Measurements from ENCODE around the gene PNPLA5. TPM values are rescaled to one million over a fixed set of nuclear protein-coding genes. Genes with fewer than 3 reads are reported as not detected.

PNPLA5 gene
- total and polyA plus RNA-seq, 9 of the 15 experiments (the other 6 are each of a cell fraction or from before 2014, with no cell fraction given), result not detected

DNA sequence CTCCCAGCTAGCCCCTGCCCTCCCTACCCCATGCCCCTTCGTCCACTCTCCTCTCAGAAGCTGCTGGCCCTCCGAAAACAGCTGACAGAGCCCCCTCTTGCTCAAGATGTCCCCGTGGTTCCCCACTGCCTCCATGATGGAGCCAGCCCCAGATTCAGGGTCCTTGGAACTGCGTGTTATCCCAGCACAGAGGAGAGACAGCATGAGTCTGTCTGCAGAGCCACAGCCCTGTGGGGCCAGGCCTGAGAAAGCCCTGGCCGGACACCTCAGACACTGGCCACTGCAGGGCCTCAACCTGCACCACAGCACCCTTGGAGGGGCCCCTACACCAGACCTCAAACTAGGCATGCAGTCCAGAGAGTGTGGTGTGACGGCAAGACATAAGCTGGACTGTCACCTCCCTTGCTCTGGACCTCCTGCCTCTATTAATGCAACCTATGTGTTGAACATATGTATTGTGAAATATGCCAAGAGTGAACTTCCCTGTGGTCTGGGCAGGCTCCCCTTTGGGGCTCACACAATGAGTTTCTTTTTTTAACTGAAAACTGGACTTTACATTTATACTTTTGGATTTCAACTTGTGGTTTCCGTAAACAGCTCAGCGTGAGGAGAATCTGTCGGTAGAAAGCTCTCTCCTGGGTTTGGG, 9.6 kb downstream of the PNPLA5 start:
- no peak overlapping the region for H3K4me3 ChIP-seq
- H3K9ac ChIP-seq (ENCODE audit: insufficient read depth in 1 of 2, low read depth in 2 of 2, low read length in 2 of 2), result no peak overlapping the region
- no peak overlapping the region for H3K27ac ChIP-seq (ENCODE audit: extremely low read depth, low read depth, low read length)
- POLR2A ChIA-PET, result no interaction called here
- in situ Hi-C loops (cut with MboI), result no loop called here
- H3K4me2 ChIP-seq (ENCODE audit: insufficient read depth, low read length), result no peak overlapping the region
- H3K9me1 ChIP-seq (ENCODE audit: control insufficient read depth, insufficient read depth, low read length), result no peaks in the 10 kb centered on the region
- H3K9me3 ChIP-seq (replicated peaks; ENCODE audit: control insufficient read depth, insufficient read depth, low read depth, low read length), result no peaks in the 10 kb centered on the region
- 7% methylated on average over 8 of the region's 9 CpGs for WGBS (ENCODE audit: insufficient coverage, low coverage, missing lambda C conversion rate)
- no peak overlapping the region for H2AFZ ChIP-seq (ENCODE audit: low read depth, low read length)
- intact Hi-C loops (cut with micrococcal nuclease), result loop anchor here (10.0 kb wide), 1 partner anchor 743 kb away; no protein-coding TSS in a partner anchor
- no peaks in the 10 kb centered on the region for H3K36me3 ChIP-seq (ENCODE audit: control insufficient read depth, insufficient read depth, low read length)
- DNase-seq (ENCODE audit: extremely low read depth in 1 of 4, low spot score in 3 of 4) (no peak), ATAC-seq (no peak), FAIRE-seq (no peak)
- CTCF ChIA-PET (ENCODE audit: low intra/inter-chr PET ratio), result no interaction called here
- no TSS peak for BruUV-seq (replicated peaks)
- H3K27me3 ChIP-seq (ENCODE audit: control insufficient read depth in 2 of 2, insufficient read depth in 2 of 2, low read length in 2 of 2), result no peaks in the 10 kb centered on the region; a peak in 1 of 5 replicates
- H3K79me2 ChIP-seq (ENCODE audit: control insufficient read depth, insufficient read depth, low read length), result no peaks in the 10 kb centered on the region
- H3K4me1 ChIP-seq (replicated peaks in 1 of 2; ENCODE audit: control insufficient read depth in 2 of 2, insufficient read depth in 2 of 2, low read length in 2 of 2), result no peaks in the 10 kb centered on the region; a peak in 1 of 5 replicates
- H4K20me1 ChIP-seq (replicated peaks; ENCODE audit: control insufficient read depth, insufficient read depth, low read length), result no peaks in the 10 kb centered on the region; the same call in 1 of the 2 replicates
- TF ChIP-seq, protein P1, sequence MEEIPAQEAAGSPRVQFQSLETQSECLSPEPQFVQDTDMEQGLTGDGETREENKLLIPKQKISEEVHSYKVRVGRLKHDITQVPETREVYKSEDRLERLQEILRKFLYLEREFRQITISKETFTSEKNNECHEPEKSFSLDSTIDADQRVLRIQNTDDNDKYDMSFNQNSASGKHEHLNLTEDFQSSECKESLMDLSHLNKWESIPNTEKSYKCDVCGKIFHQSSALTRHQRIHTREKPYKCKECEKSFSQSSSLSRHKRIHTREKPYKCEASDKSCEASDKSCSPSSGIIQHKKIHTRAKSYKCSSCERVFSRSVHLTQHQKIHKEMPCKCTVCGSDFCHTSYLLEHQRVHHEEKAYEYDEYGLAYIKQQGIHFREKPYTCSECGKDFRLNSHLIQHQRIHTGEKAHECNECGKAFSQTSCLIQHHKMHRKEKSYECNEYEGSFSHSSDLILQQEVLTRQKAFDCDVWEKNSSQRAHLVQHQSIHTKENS (CRISPR knock-in tag; IDR thresholded peaks at IDR 0.05), result no peak
- TF ChIP-seq RBM17 (IDR thresholded peaks at IDR 0.05; ENCODE audit: borderline replicate concordance, low read depth, low read length) (no peak), ELF1 (tag; IDR thresholded peaks at IDR 0.05) (no peak), ZNF75A (CRISPR knock-in tag; IDR thresholded peaks at IDR 0.05) (no peak), ZNF324 (CRISPR knock-in tag; IDR thresholded peaks at IDR 0.05) (no peak), FOXK2 (conservative IDR thresholded peaks at IDR 0.05 in 1 of 2, IDR thresholded peaks at IDR 0.05 in 1 of 2; ENCODE audit: low read depth in 2 of 2) (no peak), BMI1 (IDR thresholded peaks at IDR 0.05; ENCODE audit: low read length) (no peak), ZNF584 (CRISPR knock-in tag; IDR thresholded peaks at IDR 0.05; ENCODE audit: low read depth) (no peak)
- TF ChIP-seq, protein P2, sequence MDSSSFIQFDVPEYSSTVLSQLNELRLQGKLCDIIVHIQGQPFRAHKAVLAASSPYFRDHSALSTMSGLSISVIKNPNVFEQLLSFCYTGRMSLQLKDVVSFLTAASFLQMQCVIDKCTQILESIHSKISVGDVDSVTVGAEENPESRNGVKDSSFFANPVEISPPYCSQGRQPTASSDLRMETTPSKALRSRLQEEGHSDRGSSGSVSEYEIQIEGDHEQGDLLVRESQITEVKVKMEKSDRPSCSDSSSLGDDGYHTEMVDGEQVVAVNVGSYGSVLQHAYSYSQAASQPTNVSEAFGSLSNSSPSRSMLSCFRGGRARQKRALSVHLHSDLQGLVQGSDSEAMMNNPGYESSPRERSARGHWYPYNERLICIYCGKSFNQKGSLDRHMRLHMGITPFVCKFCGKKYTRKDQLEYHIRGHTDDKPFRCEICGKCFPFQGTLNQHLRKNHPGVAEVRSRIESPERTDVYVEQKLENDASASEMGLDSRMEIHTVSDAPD (CRISPR knock-in tag; IDR thresholded peaks at IDR 0.05), result no peak
- TF ChIP-seq, protein P3, sequence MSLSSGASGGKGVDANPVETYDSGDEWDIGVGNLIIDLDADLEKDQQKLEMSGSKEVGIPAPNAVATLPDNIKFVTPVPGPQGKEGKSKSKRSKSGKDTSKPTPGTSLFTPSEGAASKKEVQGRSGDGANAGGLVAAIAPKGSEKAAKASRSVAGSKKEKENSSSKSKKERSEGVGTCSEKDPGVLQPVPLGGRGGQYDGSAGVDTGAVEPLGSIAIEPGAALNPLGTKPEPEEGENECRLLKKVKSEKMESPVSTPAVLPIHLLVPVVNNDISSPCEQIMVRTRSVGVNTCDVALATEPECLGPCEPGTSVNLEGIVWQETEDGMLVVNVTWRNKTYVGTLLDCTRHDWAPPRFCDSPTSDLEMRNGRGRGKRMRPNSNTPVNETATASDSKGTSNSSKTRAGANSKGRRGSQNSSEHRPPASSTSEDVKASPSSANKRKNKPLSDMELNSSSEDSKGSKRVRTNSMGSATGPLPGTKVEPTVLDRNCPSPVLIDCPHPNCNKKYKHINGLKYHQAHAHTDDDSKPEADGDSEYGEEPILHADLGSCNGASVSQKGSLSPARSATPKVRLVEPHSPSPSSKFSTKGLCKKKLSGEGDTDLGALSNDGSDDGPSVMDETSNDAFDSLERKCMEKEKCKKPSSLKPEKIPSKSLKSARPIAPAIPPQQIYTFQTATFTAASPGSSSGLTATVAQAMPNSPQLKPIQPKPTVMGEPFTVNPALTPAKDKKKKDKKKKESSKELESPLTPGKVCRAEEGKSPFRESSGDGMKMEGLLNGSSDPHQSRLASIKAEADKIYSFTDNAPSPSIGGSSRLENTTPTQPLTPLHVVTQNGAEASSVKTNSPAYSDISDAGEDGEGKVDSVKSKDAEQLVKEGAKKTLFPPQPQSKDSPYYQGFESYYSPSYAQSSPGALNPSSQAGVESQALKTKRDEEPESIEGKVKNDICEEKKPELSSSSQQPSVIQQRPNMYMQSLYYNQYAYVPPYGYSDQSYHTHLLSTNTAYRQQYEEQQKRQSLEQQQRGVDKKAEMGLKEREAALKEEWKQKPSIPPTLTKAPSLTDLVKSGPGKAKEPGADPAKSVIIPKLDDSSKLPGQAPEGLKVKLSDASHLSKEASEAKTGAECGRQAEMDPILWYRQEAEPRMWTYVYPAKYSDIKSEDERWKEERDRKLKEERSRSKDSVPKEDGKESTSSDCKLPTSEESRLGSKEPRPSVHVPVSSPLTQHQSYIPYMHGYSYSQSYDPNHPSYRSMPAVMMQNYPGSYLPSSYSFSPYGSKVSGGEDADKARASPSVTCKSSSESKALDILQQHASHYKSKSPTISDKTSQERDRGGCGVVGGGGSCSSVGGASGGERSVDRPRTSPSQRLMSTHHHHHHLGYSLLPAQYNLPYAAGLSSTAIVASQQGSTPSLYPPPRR (CRISPR knock-in tag; IDR thresholded peaks at IDR 0.05; ENCODE audit: borderline replicate concordance), result no peak
- TF ChIP-seq, protein P4, sequence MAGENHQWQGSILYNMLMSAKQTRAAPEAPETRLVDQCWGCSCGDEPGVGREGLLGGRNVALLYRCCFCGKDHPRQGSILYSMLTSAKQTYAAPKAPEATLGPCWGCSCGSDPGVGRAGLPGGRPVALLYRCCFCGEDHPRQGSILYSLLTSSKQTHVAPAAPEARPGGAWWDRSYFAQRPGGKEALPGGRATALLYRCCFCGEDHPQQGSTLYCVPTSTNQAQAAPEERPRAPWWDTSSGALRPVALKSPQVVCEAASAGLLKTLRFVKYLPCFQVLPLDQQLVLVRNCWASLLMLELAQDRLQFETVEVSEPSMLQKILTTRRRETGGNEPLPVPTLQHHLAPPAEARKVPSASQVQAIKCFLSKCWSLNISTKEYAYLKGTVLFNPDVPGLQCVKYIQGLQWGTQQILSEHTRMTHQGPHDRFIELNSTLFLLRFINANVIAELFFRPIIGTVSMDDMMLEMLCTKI (IDR thresholded peaks at IDR 0.05; ENCODE audit: partially characterized antibody), result no peak
